ENCODE results near the gene RGSL1.

- TF ChIP-seq CTCF (IDR thresholded peaks at IDR 0.05; ENCODE audit: control extremely low read depth in 1 of 3, insufficient read depth in 1 of 3, low read depth in 1 of 3, low read length in 3 of 3), result no peak
- no peak for TF ChIP-seq RFX5 (IDR thresholded peaks at IDR 0.05; ENCODE audit: borderline replicate concordance, low read depth, low read length)
- no peak for TF ChIP-seq SP2 (IDR thresholded peaks at IDR 0.05; ENCODE audit: low read length)
- no peak for TF ChIP-seq EP300 (IDR thresholded peaks at IDR 0.05; ENCODE audit: borderline replicate concordance in 1 of 2, low read depth in 2 of 2, low read length in 2 of 2)
- TF ChIP-seq USF2 (IDR thresholded peaks at IDR 0.05; ENCODE audit: low read length), result no peak
- TF ChIP-seq RAD21 (IDR thresholded peaks at IDR 0.05 in 1 of 2, conservative IDR thresholded peaks at IDR 0.05 in 1 of 2; ENCODE audit: low read depth in 2 of 2, low read length in 2 of 2), result no peak
- TF ChIP-seq FOSL1 (IDR thresholded peaks at IDR 0.05; ENCODE audit: insufficient read depth, low read depth, low read length), result no peak
- no peak for TF ChIP-seq JUN (IDR thresholded peaks at IDR 0.05; ENCODE audit: low read depth, low read length)
Observed at GRCh38 chr1:182520736-182521135, 70.8 kb downstream of the RGSL1 start.

Measured in H1 (cell line).